Hypothalamus (tissue), 51 donors: ENCODE data around the gene KCND2.
A peak's percentile ranks its signal among the peaks of the same experiment; 100 is the strongest.

Experiments
- DNase-seq, 51 donors: peaks; one replicate each; lab custom pipeline; 2025; lab: John Stamatoyannopoulos, UW

Gene KCND2

DNA sequence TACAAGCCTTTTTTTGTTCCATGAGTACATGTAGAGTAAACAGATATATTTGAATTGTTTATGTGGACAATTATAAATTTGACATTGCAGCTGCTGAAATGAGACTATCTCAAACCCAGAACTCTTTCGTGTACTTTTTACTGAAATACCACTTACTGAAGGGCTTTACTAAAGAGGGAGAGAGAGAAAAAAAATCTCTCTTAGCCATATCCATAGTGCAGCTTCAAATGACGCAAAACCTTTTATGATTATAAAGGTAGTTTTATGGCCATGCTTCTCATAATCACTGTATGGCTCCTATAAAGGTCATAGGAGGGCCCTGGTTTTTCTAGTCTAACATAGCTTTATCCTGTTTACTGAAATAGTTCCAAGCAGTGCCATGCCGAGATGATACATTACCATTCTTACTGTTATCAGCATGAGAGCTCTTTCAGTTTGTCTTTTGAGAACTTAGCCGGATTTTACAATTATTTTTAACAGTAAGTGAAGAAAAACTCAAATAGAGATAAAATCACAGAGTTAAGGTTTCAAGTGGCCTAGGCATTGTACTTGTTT is 35.1 kb downstream of the KCND2 start:
- DNase-seq = no peak

DNA sequence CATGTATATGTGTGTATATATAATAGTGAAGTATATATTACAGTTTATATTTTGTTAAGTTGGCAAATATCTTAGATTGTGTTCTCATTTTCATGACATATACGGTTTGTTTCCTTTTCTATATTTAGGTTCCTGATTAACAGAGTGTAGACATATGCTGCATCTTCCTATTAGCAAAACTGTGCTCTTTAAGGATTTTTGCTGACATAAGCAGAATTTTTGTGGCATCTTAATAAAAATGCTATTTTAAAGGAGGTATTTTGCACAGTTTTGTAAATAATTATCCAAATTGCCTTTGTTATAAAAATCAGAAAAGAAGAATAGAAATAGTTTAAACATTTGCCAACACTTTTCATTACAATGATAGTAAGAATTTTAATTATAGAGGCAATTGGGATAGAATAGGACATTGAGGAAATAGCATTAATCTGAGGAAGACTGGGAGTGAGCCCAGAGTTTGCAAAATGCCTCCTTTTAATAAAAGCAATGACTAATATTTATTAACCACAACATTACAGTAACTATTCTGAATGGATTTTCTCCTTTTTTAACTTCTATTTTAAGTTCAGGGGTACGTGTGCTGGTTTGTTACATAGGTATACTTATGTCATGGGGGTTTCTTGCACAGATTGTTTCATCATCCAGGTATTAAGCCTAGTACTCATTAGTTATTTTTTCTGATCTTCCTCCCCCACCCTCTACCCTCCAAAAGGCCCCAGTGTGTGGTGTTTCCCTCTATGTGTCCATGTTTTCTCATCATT is 38.2 kb downstream of the KCND2 start:
- DNase-seq = no peak

DNA sequence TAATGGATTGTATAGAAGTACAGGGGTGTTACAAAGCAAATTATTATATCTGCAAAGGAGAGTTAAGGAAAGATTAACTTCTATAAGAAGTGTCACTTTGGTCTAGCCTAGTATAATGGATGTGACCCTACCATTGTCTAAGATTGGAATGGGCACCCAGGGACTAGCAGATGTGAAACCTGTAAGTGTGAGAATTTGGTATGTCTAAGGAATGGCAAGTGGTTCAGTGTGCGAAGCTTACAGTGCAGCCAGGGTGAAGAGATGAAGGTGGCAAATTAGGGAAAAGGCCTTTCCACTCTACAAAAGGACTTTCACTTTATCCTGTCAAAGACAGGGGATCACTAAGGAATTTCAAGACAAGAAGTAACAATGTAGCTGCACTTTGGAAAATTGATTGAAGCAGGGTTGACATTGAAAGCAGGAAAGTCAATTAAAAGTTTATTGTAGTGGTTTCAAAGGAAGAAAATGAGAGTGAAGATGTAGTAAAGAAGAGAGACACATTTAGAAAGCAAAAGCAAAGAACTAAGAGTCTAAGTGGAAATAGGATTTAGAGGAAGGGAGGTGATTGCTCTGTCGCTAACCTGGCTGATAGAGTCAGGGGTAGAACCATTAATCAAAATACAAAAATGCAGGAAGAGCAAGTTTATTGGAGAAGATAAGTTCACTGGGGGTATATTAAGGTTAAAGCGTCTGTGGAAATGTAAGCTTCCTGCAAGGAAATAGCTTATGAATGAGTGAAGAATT is 47.4 kb downstream of the KCND2 start:
- DNase-seq = no peak

DNA sequence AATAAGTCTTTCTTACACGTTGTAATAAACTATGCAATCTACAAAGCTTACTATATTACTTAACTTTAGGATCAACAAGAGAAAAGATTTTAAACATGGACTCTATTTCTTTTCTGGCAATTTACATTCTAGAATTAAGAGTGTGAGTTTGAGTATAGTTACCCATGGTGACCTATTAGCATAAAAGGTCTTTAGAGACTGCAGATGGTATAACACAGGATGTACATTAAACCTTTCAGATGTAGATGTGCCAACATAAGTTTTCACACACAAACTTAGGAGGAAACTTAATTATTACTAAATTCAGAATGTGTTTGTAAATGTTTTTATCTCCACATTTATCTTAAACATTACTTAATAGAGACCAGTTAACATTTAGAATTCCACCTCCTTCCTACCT is 54.1 kb downstream of the KCND2 start:
- DNase-seq = no peak

DNA sequence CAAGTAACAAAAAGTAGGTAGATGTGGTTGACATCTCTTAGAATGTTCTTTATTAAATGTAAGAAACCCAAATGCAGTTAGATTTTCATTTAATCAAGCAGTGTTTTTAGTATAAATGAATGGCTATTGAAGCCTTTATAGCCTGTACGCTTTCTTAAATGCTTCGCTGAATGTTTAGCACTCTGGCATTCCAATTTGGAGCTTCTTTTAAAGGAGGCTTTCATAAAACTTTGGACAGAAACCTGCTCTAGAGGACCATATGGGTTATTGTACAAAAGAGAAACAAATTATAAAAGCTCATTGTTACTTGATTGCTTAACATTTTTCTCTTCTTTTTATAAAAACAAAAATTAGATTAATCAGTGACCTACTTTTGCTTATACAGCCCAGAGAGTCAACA is 59.5 kb downstream of the KCND2 start:
- peak in 1 of 51 donors; percentile 7 for DNase-seq

DNA sequence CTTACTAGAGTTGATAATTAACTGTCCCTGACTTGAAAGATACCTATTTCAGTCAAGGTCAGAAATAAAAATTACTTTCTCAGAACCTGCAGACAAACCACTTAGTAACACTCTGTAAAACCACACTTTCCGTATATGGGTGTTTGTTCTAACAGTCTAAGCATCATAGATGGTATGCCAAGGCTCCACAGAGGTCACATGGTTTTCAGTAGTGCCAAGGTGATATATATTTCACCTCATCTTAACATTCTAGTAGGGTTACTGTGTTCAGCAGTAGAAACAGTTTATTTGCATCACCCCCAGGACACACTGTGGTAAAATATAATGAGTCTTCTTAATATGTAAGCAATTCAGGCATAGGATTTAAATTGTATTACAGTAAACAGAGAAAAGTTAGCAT is 61.5 kb downstream of the KCND2 start:
- DNase-seq = no peak

DNA sequence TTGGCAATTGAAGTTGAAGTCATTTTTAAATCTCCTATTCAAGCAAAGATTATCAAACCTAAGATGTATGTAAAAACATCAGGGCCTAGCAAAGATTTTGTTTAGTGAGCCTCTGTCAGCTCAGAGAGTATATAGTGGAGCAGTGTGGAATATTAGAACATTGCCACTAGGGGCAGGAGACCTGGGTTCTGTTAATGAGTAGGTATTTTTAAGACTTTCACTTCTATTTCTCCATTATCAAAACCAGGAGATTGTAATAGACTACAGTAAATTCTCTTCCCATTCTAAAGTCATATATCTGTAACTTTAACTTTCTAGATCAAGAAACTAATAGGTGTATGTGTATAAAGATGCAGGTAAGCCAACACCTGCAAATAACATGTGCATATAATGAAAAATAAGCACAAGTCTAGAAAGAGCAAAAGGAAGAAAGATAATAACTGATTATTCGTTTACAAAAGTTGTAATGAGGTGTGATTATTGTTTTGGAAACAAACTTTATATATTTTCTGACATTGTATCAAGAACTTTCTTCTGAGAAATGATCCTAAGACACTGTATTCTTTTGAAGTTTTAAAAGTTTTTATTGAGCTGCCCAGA is 64.4 kb downstream of the KCND2 start:
- no peak for DNase-seq

DNA sequence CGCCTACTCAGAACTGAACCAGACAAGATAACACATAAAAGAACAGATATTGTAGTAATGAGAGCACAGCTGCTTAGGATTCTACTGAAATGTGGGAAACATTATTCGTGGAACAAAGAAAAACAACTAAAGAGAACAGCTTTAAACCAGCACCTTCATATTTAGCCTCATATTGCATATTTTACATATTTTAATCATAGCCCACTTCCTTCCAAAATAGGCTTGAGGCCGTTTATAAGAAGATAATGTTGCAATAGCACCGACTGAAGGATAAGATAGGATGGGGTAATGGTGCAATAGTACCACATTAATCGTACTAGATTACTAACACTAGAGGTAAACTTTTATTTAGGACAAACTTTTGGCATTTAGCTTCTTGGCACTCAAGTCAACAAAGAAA is 71.3 kb downstream of the KCND2 start:
- no peak for DNase-seq

DNA sequence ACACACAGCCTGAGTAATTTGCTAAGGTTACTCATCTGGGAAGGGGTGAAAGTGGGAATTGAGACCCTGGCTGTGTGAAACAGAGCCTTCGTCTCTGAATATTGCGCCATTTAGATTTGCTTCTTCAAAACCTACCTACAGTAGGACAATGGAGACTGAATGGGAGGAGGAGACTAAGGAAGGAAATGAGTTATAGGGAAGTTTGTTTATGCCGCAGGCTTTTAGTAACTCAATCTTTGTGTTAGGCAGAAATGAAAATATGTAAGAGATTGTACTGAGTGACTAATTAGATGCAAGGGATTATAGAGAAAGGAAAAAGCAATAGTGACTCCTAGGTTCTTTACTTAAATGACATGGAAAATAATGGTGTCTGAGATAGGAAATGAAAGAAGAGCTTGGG is 80.2 kb downstream of the KCND2 start:
- no peak for DNase-seq

DNA sequence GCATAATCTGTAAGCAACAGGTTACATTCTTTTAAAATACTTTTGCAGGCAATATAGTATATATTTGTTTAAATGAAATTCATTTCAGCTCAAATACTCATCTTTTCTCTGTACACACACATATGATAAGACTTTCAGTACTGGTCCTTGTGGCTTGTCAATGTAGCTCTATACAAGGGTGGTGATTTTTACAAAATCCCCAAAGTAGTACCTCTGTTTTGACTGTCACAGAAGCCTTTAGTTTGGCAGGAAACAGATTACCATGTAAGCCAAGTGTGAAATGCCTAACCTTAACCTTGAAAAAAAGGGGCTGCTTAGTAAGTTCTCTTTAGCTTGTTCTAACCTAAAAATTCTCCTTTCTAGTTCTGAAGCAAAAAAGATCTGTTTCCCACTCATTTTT is 87.9 kb downstream of the KCND2 start:
- no peak for DNase-seq

DNA sequence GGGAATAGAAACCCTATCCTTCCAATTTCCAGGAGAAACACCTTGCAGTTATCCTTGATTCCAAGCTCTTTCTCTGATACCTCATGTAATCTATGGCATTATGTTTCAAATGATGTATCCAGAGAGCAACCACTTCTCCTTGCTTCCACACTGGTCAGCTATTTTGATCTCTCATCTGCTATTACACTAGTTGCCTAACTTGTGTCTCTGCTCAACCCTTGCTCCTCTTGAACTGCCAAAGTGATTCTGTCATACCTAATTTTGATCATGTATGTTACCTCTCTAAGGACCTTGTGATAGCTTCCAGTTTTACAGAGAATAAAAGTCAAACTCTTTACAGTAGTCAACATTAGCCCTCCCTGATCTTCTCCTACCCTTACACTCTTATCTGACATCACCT is 90.4 kb downstream of the KCND2 start:
- DNase-seq = no peak

DNA sequence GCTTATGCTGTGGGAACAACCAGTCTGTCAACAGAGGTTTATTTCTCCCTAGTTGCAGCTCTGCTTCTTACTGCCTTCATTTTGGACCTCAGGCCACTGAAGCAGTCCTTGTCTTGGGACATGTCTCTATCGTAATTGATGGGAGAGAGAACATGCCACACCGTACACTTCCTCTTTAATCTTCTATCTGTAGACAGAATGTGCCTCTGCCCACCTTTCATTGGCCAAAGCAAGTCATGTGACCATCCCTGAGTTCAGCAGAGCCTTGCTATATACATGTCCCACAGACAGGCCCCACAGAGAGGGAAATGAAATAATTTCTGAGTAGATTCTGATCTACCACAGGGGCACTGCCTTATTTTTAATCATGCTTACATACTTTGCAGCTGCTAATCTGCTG is 98.0 kb downstream of the KCND2 start:
- peak in 1 of 51 donors; percentile 0 for DNase-seq

DNA sequence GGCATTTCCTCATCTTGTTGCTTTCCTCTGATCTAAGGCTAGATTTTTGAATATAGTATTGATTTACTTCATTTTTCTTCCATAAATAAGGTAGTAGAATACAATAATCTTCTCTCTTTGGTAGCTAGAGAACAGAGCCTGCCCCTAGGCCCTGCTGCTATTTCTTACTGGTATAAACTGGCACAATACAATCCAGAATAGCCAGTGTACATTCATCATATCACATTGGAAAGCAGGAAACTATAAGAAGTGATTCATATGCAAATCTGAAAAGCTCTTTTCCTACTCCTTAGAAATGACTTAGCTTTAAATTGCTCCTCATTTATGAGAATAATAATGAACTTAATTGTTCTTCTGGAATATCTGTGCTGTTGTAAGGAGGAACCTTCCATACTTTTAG is 100.2 kb downstream of the KCND2 start:
- no peak for DNase-seq

DNA sequence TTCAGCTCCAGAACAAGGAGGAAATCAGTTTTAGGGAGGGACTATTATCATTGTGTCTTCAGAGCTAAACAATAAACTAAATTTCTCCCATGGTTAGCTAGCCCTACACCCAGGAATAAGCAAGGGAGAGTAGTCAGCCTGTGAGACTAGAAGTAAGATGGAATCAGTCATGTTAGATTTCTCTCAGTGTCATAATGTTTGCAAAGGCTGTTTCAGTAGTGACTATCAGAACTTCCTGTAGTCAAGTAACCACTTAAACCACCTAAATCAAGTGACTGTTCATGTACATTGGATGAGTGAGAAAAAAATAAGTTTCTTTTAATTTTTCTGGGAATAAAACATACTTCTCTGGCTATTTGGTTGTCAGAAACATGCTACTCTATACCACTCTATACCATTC is 121.6 kb downstream of the KCND2 start:
- DNase-seq = no peak

DNA sequence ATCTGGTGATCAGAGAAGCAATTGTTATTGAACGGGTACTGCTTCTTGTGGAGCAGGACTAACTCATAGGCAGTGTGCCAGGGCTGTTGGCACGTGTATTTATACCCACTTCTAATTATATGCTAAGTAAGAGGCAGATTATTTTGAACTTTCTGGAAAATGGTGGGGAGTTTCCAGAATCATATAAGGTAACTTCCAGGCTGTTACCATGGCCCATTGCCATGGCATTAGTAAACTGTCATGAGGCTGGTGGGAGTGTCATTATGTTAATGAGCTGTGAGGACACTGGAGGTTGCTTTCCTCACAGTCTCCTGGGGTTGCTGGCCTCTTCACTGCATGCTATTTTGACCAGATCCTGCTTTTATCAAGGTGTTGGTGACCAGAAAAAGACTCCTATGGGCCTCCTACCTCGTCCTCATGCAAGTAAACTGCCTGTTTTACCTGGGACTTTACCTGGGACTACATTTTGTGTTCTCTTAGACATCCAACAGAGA is 122.6 kb downstream of the KCND2 start:
- DNase-seq = no peak

DNA sequence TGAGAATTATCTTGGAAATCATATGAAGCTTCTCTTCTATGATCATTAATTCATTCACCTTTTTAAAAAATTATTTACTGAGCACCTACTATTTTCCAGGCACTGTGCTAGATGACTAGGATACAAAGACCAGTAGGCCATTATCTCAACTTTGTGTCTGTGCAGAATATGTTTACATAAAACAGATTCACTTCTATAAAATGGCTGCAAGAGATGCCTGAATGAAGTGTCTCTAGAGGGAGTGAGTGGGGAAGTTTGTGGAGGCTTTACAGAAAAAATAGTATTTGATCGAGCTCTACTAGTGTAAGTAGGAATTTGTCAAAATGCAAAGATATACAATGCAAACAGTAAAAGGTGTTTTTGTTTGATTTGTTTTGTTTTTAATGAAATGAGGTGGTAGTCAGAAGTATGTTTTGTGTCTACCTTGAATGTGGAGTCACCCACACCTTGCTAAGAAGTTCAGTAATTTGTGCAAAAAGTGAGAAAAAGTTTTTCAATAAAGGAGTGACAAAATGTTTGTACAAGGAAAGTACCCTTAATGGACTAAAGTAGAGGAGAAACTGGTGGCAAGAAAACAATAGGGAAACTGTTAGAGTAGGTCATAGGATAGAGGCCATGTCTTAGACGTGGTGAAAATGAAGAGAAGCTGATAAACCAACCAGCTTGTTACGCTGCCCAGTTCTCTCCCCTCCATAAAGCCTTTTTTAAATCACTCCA is 125.5 kb downstream of the KCND2 start:
- DNase-seq = no peak

DNA sequence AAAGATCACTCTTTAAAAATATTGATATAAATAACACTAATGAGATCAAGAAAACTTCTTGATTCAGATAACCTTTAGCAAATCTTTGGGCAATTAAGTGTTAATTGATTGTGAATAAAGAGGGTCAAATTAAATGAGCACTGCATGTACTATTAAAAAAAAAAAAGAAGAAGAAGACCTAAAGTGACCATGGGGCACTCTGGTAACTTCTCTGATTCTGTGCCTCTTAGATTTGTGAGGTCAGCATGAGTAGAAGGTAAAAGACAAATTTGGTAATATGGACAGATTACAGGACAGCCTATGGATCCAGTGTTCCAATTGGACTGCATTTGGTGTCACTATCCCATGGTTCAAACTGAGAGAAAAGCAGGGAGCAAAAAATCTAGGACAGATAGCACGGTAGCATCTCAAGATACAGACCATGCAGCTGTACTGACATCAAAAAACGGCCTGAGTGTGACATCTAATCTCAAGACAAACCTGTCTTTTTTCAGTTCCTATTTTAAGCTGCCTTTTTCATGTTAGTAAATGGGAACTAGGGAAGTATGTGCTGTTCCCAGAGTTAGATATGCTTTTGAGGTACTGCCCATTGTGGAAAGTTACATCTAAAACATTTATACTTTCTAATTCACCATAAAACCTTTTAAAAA is 128.0 kb downstream of the KCND2 start:
- DNase-seq = no peak

DNA sequence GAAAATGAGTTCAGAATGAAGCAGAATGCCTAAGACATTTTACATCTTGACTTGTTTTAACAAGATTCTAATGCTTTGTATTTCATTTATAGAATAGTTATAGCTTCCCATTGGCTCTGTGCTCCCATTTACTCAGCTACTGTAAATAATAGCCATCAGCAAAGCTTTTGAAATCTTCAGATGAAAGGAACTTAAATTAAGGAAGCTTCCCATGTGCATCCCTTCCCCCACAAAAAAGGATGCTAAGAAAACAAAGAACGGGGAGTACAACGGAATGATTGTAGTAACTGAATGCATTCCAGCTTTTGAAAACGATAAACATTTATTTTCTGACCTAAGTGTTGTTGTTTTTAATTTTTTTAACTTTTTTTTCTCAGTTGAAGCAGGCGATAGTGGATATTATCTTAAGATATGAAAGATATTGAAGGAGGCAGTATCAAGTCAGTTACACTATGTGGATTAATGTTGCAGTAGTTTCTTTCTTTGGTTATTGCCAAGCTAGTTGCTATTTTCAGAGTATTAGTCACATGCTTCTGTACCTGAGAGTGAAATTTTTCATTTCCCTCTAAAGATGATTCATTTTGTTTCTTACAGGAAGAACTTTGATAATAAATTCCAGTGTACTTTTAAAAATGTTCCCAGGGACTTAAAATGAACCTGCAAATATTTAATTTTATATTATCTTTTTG is 129.2 kb downstream of the KCND2 start:
- DNase-seq = peak in 1 of 51 donors; percentile 60

DNA sequence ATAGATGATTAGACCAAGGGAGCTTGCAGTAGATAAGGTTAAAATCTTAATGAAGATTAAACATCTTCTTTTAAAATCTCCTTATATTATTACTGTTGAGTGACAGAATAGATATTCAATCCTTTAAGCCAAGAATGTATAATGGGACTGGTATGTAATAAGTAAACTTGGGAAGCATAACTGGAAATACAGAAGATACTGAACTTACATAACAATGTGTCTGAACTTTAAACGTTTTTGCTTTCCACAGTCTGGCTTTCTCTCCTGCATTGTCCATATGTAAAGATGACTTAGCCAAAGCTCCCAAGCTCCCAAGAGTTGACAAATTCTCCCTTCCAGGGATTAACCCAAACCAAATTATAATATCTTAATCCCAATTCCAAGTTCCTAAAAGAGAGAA is 129.8 kb downstream of the KCND2 start:
- DNase-seq = no peak

DNA sequence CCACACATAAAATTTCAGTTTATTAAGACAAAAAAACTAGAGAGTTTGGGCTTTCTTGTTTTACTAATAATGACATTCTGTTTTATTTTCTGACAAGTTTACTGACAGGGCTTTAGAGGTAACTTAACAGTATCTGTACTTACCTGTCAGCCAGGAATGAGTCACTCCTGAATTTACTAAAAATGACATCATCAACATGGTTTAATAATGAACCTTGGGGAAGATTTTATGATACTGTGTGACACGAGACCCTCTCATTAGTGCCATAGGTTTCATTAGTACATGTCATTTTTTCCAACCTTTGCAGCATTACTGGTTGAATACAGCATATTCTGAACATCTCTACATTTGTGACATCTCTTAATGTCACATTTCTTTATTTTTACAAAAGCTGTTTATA is 131.1 kb downstream of the KCND2 start:
- DNase-seq = no peak
